Activated CD8-positive, alpha-beta memory T cell treated with anti-CD3 and anti-CD28 coated beads, Interleukin-2, amount 50 U/mL, for 1 hour (primary cell): ENCODE results near the gene SH3TC1.

ENCODE experiments used
- DNase-seq: peaks from one replicate; pipeline ENCODE4 v3.0.0-alpha.2; 2020; ENCODE audit errors: extremely low read depth

SH3TC1 gene

DNA sequence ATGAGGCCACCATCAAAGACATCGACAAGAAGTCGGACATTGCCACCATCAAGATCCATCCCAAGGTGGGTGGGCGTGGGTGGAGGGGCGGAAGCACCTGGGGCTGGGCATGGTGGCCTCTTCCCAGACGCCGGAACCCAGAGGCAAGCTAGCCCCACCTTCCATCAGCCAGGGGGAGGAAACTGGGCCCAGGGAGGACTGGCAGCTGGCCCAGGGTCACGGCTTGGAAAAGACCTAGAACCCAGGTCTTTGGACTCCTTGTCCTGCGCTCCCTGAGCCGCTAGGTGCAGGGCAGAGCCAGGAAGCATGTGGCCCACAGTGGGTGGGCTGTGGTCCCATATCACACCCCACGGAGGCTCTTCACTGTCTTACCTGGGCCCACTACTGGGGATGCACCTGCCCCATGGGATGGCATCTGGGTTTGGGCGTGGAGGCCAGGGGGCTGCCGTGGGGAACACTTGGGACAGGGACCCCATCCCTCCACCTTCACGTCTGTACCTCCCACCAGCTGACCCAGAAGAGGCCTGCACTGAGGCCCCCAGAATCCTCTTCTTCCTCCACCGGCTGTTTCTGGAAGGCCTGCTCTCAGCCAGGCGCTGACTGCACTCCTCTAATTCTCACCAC, 87.7 kb downstream of the SH3TC1 start:
- DNase-seq = no peak

GRCh38 chr4:8287343-8288280, 88.5 kb downstream of the SH3TC1 start:
- no peak for DNase-seq

DNA sequence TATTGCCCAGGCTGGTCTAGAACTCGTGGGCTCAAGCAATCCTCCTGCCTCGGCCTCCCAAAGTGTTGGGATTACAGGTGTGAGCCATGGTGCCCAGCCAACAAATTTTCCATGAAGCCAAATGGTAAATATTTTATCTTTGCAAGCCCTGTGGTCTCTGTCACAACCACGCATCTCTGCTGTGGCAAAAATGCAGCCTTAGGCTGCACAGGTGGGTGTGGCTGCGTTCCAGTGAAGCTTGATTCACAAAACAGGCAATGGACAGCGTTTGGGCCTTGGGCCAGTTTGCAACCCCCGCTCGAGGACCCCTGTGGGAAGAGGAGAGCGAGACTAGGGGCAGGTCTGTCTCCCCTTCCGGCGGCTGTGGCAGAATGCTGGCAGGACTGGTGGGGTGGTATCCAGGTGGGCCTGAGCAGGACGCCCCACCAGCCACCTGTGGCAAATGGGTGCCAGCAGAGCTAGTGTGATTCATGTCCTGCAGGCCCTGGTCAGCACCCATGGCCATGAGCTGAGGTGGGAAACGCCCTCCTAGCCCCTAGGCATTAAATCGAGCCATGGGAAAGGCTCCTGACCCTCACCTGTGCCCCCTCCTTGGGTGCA, 90.2 kb downstream of the SH3TC1 start:
- no peak for DNase-seq

GRCh38 chr4:8289956-8290700, 91.0 kb downstream of the SH3TC1 start:
- no peak for DNase-seq

GRCh38 chr4:8290701-8290970, 91.5 kb downstream of the SH3TC1 start:
- no peak for DNase-seq
